ENCODE data around the gene ADK.

DNA sequence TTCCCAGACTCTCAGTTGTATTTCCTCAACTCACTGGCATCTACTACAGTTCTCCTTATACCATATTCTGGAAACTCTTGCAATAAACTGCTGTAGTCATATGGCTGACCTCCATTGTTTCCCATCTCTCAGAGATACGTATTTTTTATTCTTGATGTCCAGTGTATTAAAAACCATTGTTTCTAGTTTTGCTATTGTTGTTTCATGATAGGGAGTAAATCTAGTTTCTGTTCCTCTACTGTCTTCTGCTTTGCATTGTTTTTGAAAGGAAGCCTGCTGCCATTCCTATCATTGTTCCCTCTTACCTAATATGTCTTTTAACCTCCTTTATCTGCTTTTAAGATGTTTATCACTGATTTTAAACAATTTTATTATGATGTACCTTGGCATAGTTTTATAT is 255.0 kb downstream of the ADK start:
- TF ChIP-seq, protein P1, sequence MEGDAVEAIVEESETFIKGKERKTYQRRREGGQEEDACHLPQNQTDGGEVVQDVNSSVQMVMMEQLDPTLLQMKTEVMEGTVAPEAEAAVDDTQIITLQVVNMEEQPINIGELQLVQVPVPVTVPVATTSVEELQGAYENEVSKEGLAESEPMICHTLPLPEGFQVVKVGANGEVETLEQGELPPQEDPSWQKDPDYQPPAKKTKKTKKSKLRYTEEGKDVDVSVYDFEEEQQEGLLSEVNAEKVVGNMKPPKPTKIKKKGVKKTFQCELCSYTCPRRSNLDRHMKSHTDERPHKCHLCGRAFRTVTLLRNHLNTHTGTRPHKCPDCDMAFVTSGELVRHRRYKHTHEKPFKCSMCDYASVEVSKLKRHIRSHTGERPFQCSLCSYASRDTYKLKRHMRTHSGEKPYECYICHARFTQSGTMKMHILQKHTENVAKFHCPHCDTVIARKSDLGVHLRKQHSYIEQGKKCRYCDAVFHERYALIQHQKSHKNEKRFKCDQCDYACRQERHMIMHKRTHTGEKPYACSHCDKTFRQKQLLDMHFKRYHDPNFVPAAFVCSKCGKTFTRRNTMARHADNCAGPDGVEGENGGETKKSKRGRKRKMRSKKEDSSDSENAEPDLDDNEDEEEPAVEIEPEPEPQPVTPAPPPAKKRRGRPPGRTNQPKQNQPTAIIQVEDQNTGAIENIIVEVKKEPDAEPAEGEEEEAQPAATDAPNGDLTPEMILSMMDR (IDR thresholded peaks at IDR 0.05; ENCODE audit: poor library complexity), result no peak
- TF ChIP-seq EZH2 (IDR thresholded peaks at IDR 0.05; ENCODE audit: borderline replicate concordance), result no peak
